ENCODE measurements around the gene TMEM250.

The TMEM250 gene

DNA sequence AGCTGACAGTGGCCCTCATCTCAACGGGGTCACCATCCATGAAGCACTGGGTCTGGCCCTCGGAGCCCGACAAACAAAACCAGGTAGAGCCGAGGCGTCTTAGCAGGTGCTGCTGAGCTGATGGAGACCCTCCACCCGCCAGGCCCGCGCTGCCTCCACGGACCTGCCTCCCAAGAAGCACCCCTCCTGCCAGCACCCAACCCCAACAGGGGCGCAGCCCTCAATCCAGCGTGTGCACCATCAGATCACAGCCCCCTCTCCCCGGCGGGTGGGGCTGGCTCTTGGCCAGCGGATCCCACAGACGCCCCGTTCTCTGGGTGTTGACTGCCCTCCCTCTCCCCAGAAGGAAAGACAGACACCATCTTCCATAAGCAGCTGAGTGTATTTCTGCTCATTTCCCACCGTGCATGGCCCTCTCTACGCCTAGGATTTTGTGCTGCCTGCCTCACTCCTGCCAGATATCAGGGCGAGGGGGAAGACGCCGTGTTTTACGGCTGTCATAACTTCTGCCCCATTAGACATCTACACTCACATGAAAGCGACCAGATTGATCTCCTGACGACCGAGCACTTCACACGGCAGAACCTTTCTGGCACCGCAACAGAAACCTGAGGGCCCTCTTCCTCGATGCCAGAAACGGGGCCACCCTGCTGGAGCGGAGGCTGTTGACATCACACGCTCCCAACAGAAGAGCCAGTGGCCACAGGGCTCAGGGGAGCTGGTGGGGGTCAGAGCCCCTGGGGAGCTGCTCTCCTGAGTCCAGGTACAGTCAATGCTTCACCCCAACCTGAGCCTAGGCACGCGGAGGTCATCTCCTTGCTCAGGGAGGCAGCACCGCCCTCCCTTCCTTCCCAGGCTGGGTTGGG, 35.9 kb downstream of the TMEM250 start:
- DNase-seq (ENCODE audit: low read depth in 2 of 2): no peak

DNA sequence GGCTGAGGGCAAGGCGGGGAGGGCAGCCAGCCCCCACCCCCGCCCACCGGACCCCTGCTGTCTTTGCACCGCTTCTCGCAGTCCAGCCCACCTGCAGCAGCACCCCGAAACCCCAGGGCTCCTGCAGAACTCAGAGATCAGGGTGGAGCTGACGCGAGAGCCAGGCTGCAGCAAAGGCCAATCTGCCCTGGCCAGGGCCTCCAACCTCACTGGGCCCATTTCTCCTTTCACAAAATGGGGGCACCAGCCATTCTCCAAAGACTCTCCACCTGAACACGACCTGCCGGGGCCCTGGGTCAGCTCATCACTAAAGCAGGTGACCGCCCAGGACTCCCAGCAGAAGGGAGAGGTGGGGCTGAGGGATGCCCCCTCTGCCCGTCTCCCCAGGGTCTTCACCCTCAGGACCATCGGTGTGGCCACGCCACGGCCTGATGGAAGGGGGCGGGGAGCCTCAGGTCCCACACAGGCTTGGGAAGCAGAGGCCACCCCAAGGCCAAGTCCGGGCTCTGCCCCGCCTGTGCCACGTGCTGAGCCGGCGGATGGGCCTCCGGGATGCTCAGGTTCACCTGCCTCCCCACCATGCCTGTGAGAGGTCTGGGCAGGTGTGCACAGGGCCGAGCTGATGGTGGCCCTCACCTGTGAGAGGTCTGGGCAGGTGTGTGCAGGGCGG, 36.7 kb downstream of the TMEM250 start:
- no peak for DNase-seq (ENCODE audit: low read depth in 2 of 2)

DNA sequence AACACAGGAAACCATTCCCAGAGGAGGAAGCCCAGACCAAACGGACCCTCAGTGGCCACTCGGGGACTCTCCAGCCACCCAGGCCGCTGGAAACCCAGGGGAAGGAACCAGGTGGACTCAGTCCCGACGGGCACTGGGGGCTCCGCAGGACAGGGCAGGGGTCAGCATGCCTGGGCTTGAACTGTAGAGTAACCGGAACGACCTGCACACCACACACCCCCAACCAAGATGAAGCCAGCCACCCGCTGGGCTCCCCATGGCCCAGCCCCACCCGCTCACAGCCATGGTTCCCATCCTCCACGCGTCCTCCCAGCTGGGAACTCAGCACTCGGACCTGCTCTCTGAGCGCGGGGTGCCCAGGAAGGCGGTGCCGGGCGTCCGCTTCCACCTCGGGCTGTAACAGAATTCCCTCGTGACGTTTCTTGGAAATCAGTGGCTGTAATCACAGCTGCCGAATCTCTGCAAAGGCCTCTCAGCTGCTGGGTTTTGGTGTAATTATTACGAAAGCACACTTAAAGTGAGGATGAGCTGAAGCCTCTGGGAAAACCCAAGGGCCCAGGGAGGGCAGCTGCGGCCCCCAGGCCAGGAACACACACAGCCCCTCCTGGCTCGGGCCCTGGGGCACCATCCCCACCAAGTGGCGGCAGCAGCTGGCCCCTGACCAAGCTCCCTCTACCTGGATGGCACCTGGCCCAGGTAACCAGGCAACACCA, 37.4 kb downstream of the TMEM250 start:
- DNase-seq (ENCODE audit: low read depth in 2 of 2): no peak

DNA sequence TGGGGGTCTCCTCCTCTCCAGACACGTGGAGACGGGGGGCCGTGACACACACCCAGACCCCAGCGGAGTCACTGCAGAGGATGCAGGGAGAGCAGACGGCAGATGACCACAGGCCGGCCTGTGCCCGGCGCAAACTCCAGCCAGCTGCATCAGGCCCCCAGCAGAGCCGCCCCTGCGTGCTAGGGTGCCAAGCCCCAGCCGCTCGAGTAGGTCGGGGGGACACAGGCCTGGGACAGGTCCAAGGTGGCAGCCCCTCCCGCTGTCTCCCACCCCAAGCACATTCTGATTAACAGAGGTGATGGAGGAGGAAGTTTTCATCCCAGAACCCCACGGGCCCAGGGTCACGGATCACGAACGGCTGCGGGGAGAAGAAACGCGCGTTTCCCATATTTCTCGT, 38.0 kb downstream of the TMEM250 start:
- no peak for DNase-seq (ENCODE audit: low read depth in 2 of 2)

DNA sequence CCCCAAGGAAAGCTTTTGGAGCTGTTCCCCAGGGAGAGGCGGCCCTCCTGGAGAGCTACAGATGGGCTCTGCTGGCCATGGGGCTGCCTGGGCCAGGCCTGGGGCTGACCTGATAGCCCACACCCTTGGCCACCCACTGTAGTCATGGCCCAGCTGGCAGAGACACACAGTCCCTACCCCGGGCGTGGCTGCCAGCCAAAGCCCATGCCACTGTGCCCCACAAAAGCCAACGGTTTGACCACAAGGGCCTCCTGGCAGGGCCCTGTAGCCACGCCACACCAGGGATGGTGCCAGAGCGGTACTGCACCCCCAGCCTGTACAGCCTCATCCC, 38.8 kb downstream of the TMEM250 start:
- no peak for DNase-seq (ENCODE audit: low read depth in 2 of 2)

DNA sequence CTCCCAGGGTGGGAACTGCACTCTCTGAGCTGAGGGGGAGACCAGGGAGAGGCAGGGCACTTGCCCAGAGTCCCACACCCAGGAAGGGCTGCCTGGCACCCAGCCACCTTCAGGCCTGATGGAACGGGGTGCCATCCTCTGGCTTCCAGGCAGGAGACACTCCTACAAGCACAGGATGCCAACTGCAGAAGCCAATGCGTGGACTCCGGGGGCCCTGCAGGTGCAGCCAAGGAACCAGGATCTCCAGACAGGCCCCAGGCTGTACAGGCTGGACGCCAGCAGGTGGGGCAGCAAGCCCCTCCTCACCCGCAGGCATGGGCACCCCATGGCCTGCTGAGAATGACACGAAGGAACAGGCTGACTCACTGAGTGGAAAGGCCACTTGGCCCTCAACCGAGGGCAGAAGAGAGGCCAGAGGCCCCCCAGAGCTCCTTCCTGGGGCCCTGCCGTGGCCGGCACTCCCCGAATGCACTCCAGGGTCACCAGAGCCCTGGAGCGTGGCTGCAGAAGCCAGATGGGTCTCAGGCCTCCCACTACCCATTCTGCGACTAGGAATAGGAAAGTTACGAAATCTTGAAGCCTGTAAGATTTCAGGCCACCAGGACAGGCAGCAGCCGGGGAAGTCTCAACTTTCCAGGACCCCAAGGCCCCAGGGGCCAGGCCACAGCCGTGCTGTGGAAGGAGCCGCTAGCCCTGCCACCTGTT, 39.3 kb downstream of the TMEM250 start:
- no peak for DNase-seq (ENCODE audit: low read depth in 2 of 2)

DNA sequence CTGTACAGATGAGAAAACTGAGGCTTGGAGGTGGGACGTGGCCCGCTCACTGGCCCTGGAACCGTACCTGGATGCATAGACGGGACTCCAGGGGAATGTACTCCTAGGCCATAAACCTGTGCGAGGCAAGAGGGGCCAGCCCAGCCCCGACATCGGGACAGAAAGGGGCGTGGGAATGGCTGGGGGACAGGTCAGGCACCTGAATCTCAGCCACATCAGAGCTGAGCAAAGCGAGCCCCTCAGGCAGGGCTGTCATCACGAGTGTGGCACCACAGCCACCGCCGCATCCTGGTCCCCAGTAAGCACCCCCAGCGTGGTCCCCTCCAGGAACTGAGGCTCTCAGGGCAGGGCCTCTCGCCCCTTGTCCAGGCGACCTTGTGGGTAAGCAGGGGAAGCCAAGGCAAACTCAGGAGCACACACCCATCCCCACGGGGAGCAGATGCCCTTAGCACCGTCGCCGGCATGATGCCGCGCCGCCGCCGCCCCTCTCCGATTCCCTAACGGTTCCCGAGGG, 40.1 kb downstream of the TMEM250 start:
- DNase-seq (ENCODE audit: low read depth in 2 of 2): no peak

DNA sequence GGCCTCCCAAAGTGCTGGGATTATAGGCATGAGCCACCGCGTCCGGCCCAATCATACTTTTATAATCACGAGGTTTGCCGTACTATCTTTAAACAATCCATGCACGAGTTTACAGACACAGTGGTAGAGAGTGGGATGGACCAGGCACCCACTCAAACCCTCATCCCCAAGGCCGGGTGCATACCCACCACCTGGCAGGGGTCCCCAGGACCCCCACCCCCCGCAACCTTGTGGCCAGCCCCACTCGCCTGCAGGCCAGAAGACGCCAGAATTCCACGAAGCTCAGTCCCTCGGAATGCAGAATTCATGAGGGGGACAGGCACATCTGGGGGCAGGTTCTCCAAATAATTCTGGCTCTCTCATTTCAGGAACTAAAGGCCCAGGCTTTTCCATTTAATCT, 40.7 kb downstream of the TMEM250 start:
- no peak for DNase-seq (ENCODE audit: low read depth in 2 of 2)

DNA sequence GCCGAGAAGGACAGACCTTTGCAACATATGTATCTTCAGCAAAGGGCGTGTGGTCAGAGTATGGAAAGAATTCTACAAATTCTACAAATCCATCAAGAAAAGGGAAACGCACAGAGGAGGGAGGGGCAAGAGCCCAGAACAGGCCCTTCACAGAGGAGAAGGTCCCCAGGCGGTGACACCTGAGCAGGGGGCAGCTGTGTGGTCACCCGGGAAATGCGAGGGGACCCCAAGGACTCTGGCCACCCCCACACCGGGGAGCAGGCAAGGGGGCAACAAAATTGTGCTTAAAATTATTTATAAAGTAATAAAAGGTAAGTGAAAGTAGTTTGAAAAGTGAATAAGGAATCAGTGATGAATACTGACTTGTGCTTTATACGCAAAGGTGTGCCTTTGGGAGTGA, 41.2 kb downstream of the TMEM250 start:
- DNase-seq (ENCODE audit: low read depth in 2 of 2): no peak

DNA sequence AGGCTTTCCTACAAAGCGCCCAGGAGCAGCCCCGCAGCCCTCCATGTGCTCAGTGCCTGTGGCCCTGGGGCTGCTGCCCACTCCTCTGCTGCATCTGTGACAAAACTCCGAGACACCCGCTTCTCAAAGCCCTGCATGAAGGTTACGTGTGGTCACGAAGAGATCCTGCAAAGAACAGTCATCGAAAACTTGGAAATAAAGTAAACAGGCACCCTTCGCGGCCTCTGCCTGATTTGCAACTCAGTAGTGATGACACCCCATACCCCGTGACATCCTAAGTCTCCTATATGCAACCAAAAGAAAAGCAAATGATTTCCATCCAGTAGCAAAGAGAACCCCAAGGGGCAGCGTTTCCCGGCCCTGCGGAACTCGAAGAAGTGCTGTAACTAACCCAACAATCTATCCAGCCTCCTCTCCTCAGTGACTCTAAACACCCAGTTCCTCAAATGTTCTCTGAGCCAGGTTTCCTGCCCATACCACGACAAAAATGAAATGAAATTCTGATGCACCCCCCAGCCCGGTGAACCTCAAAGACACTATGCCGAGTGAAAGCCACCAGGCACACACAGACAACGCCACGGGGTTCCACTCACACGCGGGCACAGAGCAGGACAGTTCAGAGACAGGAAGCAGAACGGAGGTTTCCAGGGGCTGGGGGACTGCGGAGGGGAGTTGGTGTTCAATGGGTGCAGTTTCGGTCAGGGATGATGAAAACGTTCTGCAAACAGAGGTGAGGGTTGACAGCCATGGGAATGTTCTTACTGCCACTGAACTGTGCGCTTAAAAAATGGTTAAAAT, 42.6 kb downstream of the TMEM250 start:
- no peak for DNase-seq (ENCODE audit: low read depth in 2 of 2)

DNA sequence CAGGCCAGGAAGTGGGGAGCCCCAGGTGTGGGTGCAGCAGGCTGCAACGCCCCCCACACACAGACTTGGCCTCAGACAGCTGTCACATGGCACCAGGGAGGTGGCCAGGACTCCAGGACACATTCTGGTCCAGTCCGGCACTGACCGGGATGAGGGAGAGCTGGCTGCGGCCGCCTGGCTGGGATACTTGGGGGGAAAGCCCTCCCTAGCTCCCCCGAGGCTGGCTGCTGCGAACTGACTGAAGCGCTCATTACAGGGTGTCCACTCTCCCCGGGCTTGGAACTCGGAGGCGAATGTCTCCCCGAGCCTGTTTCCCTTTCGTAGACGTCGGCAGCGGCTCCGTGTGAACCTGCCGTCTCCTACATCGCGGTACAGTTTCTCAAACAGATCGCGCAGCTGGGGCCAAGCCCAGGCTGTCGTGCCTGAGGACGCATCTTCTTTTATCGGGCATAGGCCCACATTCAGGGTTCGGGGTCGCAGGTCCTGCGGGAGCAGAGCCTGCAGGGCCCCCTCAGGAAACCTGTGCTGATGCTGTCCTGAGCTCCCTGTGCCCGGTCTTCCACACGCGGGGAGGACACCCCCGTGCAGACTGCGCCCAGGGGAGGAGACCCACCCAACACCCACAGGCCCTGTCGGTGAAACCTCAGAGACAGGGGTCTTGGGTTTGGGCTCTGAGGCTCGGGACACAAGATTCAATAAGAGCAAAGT, 43.4 kb downstream of the TMEM250 start:
- DNase-seq (ENCODE audit: low read depth in 2 of 2): no peak

DNA sequence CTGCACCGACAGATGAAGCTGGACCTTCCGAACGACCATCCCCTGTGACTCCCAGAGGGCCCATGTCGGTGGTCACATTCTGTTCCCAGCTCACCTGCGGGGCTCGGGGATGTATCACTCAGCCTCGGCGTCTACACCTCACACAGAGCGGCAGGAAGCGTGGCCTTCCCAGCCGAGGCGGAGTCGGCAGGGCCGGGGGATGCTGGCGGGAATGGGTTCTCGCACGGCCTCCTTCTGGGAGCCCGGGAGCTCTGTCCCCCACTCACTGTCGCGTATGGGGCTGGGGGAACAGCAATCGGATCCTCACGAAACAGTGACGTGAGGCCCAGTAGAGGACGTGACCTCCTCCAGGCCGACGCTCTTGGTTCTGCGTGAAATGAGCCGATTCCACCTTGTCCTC, 44.0 kb downstream of the TMEM250 start:
- DNase-seq (ENCODE audit: low read depth in 2 of 2): no peak
